ENCODE results near the gene IGSF9.

The IGSF9 gene

GRCh38 chr1:159935719-159936272 lies 9.6 kb downstream of the IGSF9 start:
- Histone ChIP-seq H3K36me3 (ENCODE audit: low read length) (no peaks in the 10 kb centered on the region), H2AFZ (ENCODE audit: low read depth, low read length, severe bottlenecking) (no peak overlapping the region), H3F3A (ENCODE audit: insufficient read depth) (no peaks in the 10 kb centered on the region), H3K9me3 (ENCODE audit: insufficient read depth, low read length) (no peaks in the 10 kb centered on the region), H3K4me2 (ENCODE audit: low read depth, low read length, poor library complexity, severe bottlenecking) (no peak overlapping the region), H3K27ac (ENCODE audit: low read depth, low read length) (no peak overlapping the region), H3K9me2 (replicated peaks; ENCODE audit: insufficient read depth, low read length) (no peaks in the 10 kb centered on the region), H3K79me2 (ENCODE audit: insufficient read depth, low read length) (no peaks in the 10 kb centered on the region), H3K27me3 (ENCODE audit: low read length) (no peaks in the 10 kb centered on the region), H3K4me3 (ENCODE audit: insufficient read depth, low read length, poor library complexity, severe bottlenecking) (no peak overlapping the region), H3K9ac (ENCODE audit: low read length) (no peak overlapping the region), H4K20me1 (ENCODE audit: low read depth, low read length) (no peaks in the 10 kb centered on the region)
- TF ChIP-seq CTCF (IDR thresholded peaks at IDR 0.05; ENCODE audit: insufficient read depth, low read length, poor library complexity, severe bottlenecking) (no peak), EZH2phosphoT487 (conservative IDR thresholded peaks at IDR 0.05; ENCODE audit: low read length) (no peak)

GRCh38 chr1:159935305-159935704 lies 10.1 kb downstream of the IGSF9 start:
- Histone ChIP-seq H3K27me3 (ENCODE audit: low read length) (no peaks in the 10 kb centered on the region), H4K20me1 (ENCODE audit: low read depth, low read length) (no peaks in the 10 kb centered on the region), H3K9me3 (ENCODE audit: insufficient read depth, low read length) (no peaks in the 10 kb centered on the region), H3F3A (ENCODE audit: insufficient read depth) (no peaks in the 10 kb centered on the region), H3K9me2 (replicated peaks; ENCODE audit: insufficient read depth, low read length) (no peaks in the 10 kb centered on the region), H2AFZ (ENCODE audit: low read depth, low read length, severe bottlenecking) (no peak overlapping the region), H3K27ac (ENCODE audit: low read depth, low read length) (no peak overlapping the region), H3K4me2 (ENCODE audit: low read depth, low read length, poor library complexity, severe bottlenecking) (no peak overlapping the region), H3K9ac (ENCODE audit: low read length) (no peak overlapping the region), H3K36me3 (ENCODE audit: low read length) (no peaks in the 10 kb centered on the region), H3K79me2 (ENCODE audit: insufficient read depth, low read length) (no peaks in the 10 kb centered on the region), H3K4me3 (ENCODE audit: insufficient read depth, low read length, poor library complexity, severe bottlenecking) (no peak overlapping the region)
- no peak for TF ChIP-seq CTCF (IDR thresholded peaks at IDR 0.05; ENCODE audit: insufficient read depth, low read length, poor library complexity, severe bottlenecking)
- no peak for TF ChIP-seq EZH2phosphoT487 (conservative IDR thresholded peaks at IDR 0.05; ENCODE audit: low read length)

- Histone ChIP-seq H2AFZ (ENCODE audit: low read depth, low read length, severe bottlenecking) (no peak overlapping the region), H3K9me2 (replicated peaks; ENCODE audit: insufficient read depth, low read length) (no peaks in the 10 kb centered on the region), H3K4me2 (ENCODE audit: low read depth, low read length, poor library complexity, severe bottlenecking) (no peak overlapping the region), H3K27ac (ENCODE audit: low read depth, low read length) (no peak overlapping the region), H4K20me1 (ENCODE audit: low read depth, low read length) (no peaks in the 10 kb centered on the region), H3K9ac (ENCODE audit: low read length) (no peak overlapping the region), H3F3A (ENCODE audit: insufficient read depth) (no peaks in the 10 kb centered on the region), H3K79me2 (ENCODE audit: insufficient read depth, low read length) (no peaks in the 10 kb centered on the region), H3K27me3 (ENCODE audit: low read length) (no peaks in the 10 kb centered on the region), H3K9me3 (ENCODE audit: insufficient read depth, low read length) (no peaks in the 10 kb centered on the region), H3K4me3 (ENCODE audit: insufficient read depth, low read length, poor library complexity, severe bottlenecking) (no peak overlapping the region), H3K36me3 (ENCODE audit: low read length) (no peaks in the 10 kb centered on the region)
- TF ChIP-seq EZH2phosphoT487 (conservative IDR thresholded peaks at IDR 0.05; ENCODE audit: low read length) (no peak), CTCF (IDR thresholded peaks at IDR 0.05; ENCODE audit: insufficient read depth, low read length, poor library complexity, severe bottlenecking) (no peak)
Observed at GRCh38 chr1:159934136-159935039, 11.0 kb downstream of the IGSF9 start.

Data from SU-DHL-6 (cell line).